GM12878 (cell line): Measurements from ENCODE around the gene TACR2.

Source experiments
- EGR1 ChIP-seq, 2 experiments: IDR thresholded peaks; 1 replicate in 1 of 2; 2 replicates in 1 of 2; pipeline ENCODE4 v1.6.1; 2011 to 2012; ENCODE audit warnings: low read depth in 2 of 2, low read length in 2 of 2, borderline replicate concordance in 1 of 2, mild to moderate bottlenecking in 1 of 2, moderate library complexity in 1 of 2
- EP300 ChIP-seq, 2 experiments: fragments of 150-350 bp in 1 of 2; IDR thresholded peaks; 2 replicates each; pipeline ENCODE4 v1.6.1; 2011 to 2012; ENCODE audit warnings: low read depth in 2 of 2, low read length in 2 of 2, borderline replicate concordance in 1 of 2, improper control_type of control experiment in 1 of 2, inconsistent platforms in 1 of 2; ENCODE audit not compliant: control insufficient read depth in 1 of 2
- EZH2 ChIP-seq: IDR thresholded peaks from 2 replicates; pipeline ENCODE4 v1.6.1; 2012; ENCODE audit warnings: low read depth, mild to moderate bottlenecking, control low read depth, inconsistent platforms, low read length, borderline replicate concordance; ENCODE audit not compliant: control insufficient read depth
- GABPA ChIP-seq: IDR thresholded peaks from 2 replicates; pipeline ENCODE4 v1.6.1; 2014; ENCODE audit warnings: antibody characterized with exemption, low read depth, mild to moderate bottlenecking, inconsistent platforms
- MAX ChIP-seq: IDR thresholded peaks from 2 replicates; pipeline ENCODE4 v1.6.1; 2012; ENCODE audit warnings: low read depth, low read length, improper control_type of control experiment
- MTA3 ChIP-seq: IDR thresholded peaks from 2 replicates; pipeline ENCODE4 v1.6.1; 2012; ENCODE audit warnings: low read length, inconsistent platforms, borderline replicate concordance
- POLR2A ChIP-seq: IDR thresholded peaks from 2 replicates; pipeline ENCODE4 v1.6.1; 2011; ENCODE audit warnings: low read depth, mild to moderate bottlenecking, low read length
- RB1 ChIP-seq: fragments of 450-650 bp; formaldehyde crosslinking; IDR thresholded peaks from 2 replicates; pipeline ENCODE4 v1.6.1; 2017; ENCODE audit warnings: mild to moderate bottlenecking, borderline replicate concordance
- SP1 ChIP-seq: IDR thresholded peaks from one replicate; pipeline ENCODE4 v1.6.1; 2011; ENCODE audit warnings: low read depth, low read length
- WRNIP1 ChIP-seq: IDR thresholded peaks from 2 replicates; pipeline ENCODE4 v1.6.1; 2011; ENCODE audit warnings: low read depth, low read length, improper control_type of control experiment, borderline replicate concordance
- TF ChIP-seq, protein P1 (sequence below): IDR thresholded peaks from 2 replicates; pipeline ENCODE4 v1.6.1; 2012; ENCODE audit warnings: mild to moderate bottlenecking, low read depth, low read length
- TF ChIP-seq, protein P2 (sequence below): fragments of 450-650 bp; IDR thresholded peaks from 2 replicates; pipeline ENCODE4 v1.6.1; 2016; ENCODE audit warnings: mild to moderate bottlenecking, moderate library complexity, borderline replicate concordance

- TF ChIP-seq, protein P1, sequence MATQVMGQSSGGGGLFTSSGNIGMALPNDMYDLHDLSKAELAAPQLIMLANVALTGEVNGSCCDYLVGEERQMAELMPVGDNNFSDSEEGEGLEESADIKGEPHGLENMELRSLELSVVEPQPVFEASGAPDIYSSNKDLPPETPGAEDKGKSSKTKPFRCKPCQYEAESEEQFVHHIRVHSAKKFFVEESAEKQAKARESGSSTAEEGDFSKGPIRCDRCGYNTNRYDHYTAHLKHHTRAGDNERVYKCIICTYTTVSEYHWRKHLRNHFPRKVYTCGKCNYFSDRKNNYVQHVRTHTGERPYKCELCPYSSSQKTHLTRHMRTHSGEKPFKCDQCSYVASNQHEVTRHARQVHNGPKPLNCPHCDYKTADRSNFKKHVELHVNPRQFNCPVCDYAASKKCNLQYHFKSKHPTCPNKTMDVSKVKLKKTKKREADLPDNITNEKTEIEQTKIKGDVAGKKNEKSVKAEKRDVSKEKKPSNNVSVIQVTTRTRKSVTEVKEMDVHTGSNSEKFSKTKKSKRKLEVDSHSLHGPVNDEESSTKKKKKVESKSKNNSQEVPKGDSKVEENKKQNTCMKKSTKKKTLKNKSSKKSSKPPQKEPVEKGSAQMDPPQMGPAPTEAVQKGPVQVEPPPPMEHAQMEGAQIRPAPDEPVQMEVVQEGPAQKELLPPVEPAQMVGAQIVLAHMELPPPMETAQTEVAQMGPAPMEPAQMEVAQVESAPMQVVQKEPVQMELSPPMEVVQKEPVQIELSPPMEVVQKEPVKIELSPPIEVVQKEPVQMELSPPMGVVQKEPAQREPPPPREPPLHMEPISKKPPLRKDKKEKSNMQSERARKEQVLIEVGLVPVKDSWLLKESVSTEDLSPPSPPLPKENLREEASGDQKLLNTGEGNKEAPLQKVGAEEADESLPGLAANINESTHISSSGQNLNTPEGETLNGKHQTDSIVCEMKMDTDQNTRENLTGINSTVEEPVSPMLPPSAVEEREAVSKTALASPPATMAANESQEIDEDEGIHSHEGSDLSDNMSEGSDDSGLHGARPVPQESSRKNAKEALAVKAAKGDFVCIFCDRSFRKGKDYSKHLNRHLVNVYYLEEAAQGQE = no peak
- no peak for TF ChIP-seq EP300 (IDR thresholded peaks at IDR 0.05; ENCODE audit: borderline replicate concordance in 1 of 2, control insufficient read depth in 1 of 2, low read depth in 2 of 2, low read length in 2 of 2)
- no peak for TF ChIP-seq POLR2A
- no peak for TF ChIP-seq MAX
- no peak for TF ChIP-seq EGR1 (IDR thresholded peaks at IDR 0.05; ENCODE audit: borderline replicate concordance in 1 of 2, low read depth in 2 of 2, low read length in 2 of 2)
- TF ChIP-seq MTA3 = no peak
- TF ChIP-seq WRNIP1 = no peak
- no peak for TF ChIP-seq SP1
- no peak for TF ChIP-seq GABPA
- TF ChIP-seq, protein P2, sequence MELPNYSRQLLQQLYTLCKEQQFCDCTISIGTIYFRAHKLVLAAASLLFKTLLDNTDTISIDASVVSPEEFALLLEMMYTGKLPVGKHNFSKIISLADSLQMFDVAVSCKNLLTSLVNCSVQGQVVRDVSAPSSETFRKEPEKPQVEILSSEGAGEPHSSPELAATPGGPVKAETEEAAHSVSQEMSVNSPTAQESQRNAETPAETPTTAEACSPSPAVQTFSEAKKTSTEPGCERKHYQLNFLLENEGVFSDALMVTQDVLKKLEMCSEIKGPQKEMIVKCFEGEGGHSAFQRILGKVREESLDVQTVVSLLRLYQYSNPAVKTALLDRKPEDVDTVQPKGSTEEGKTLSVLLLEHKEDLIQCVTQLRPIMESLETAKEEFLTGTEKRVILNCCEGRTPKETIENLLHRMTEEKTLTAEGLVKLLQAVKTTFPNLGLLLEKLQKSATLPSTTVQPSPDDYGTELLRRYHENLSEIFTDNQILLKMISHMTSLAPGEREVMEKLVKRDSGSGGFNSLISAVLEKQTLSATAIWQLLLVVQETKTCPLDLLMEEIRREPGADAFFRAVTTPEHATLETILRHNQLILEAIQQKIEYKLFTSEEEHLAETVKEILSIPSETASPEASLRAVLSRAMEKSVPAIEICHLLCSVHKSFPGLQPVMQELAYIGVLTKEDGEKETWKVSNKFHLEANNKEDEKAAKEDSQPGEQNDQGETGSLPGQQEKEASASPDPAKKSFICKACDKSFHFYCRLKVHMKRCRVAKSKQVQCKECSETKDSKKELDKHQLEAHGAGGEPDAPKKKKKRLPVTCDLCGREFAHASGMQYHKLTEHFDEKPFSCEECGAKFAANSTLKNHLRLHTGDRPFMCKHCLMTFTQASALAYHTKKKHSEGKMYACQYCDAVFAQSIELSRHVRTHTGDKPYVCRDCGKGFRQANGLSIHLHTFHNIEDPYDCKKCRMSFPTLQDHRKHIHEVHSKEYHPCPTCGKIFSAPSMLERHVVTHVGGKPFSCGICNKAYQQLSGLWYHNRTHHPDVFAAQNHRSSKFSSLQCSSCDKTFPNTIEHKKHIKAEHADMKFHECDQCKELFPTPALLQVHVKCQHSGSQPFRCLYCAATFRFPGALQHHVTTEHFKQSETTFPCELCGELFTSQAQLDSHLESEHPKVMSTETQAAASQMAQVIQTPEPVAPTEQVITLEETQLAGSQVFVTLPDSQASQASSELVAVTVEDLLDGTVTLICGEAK = no peak
- TF ChIP-seq EZH2 = no peak
- no peak for TF ChIP-seq RB1
Observed at GRCh38 chr10:69409176-69409495, 7.6 kb downstream of the TACR2 start.
